GM19351 (cell line): ENCODE measurements around the gene LAMTOR2.
A peak's percentile ranks its signal among the peaks of the same experiment; 100 is the strongest.

Experiments
- ATAC-seq: cut with Tn5 transposase; IDR thresholded peaks from one replicate; pipeline ENCODE4 v1.9.1; 2021; ENCODE audit warnings: mild to moderate bottlenecking, moderate library complexity; ENCODE audit not compliant: unreplicated experiment

Gene LAMTOR2

DNA sequence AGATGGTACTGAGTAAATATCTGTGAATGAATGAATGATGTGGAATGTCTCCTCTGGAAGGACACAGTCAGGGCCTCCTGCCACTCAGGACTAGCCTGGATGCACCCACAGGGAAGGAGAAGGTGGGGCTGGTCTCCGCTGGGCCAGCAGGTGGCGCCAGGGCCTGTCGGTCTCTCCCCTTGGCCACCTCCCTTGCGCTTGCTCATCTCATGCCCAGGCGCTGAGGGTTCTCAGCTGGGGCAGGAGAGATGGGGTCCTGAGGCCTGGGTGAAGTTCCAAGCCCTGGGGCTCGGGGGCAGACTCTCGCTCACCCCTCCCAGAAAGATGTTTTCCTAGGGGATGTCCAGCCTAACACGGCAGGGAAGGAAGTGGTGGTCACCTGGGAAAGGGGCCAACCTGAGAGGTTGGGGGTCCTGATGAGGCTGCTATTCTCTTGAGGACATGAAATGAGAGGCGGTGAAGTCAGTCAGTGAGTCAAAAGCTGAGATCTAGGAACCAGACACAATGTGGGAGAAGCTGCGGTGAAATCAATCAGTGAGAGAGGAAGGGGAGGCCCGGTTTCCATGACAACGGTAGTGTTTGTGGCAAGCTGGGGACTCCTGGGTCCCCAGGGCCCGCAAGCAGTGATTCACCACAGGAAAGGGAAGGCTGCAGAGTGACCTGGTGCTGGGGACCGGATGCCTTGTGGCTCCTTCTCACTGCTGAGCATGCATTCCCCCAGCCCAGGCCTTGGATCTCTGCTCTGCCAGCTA is 42.2 kb downstream of the LAMTOR2 start:
- ATAC-seq, result peak; percentile 76

GRCh38 chr1:156097499-156098178 is 43.1 kb downstream of the LAMTOR2 start:
- no peak for ATAC-seq

DNA sequence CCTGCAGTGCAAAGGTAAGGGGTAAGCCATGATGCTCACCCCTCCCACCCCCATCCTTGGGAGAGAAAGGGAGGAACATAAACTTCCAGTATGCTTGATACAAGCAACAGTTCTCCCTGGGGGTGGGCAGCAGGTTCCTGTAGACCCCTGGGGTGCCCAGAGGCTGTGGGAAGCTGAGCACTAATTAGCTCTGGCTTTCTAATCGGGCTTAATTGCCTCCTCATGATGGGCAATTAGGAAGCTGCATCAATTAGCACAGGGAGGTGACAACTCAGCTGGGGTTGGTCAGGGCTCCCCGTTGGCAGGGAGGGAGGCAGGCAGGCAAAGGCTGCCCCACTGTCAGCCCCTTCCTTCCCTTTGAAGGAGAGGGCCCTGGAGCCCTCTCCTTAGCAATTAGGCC is 44.2 kb downstream of the LAMTOR2 start:
- no peak for ATAC-seq

DNA sequence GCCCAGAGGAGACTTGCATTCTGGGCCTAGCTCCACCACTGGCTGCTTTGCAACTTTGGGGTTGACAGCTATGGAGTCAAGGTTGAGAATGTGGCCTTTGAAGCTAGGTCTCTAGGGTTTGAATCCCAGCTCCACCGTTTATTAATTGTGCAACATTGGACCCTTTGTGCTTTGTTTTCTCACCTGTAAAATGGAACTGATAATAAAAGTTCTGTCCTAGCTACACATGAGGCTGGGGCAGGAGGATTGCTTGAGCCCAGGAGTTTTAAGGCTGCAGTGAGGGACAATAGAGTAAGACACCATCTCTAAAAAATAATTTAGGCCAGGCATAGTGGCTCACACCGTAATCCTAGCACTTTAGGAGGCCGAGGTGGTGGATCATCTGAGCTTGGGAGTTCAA is 44.7 kb downstream of the LAMTOR2 start:
- ATAC-seq, result no peak

DNA sequence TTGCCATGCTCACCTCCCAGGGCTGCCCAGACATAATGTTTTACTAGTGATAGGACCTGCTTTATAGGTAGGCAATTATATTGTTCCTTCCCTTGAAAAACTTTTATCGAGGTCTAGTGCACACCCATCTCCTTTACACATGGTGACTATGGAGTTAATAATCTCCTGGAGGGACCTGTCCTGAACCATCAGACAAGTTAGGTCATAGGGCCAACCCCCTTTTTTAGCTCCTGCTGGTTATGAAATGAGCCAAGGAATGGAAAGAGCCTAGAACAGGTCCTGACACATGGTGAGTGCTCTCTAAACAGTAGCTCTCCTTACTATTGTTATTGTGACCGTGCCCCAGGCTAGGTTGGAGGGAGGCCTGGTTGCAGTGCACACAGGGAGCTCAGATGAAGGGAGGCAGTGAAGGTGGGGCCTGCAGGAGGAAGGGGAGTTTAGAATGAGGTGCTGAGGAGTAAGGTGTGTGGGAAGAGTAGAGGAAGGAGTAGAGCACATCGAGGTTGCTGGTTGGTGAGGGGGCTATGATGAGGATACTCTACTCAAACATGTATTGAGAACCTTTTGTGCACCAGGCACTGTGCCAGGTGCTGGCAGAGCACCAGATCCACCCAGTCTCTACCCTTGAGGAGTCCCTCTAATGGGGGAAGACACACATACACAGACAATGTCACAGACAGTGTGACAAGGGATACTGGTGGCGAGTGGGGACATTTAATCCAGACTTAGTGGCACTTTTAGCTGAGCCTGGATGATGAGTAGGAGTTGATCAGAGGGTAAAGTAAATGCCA is 45.8 kb downstream of the LAMTOR2 start:
- ATAC-seq, result no peak

DNA sequence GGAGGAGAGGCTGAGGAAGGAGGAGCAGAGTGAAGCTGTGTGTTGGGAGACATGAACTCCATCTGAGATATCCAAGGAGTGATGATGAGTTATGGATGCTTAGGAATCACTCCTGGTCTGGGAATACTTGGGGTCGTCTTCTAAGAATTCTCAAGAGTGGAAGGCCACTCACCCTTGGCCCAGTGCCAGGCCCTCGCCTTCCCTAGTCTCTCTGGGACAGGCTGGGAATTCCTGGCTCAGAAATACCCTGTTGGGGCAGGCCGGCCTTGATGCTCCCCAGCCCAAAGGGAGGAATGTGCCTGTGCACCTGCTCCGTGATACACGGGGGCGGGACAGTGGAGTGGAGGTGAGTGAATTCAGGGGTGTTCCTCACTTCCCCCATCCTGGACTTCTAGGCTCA is 47.3 kb downstream of the LAMTOR2 start:
- ATAC-seq, result no peak

DNA sequence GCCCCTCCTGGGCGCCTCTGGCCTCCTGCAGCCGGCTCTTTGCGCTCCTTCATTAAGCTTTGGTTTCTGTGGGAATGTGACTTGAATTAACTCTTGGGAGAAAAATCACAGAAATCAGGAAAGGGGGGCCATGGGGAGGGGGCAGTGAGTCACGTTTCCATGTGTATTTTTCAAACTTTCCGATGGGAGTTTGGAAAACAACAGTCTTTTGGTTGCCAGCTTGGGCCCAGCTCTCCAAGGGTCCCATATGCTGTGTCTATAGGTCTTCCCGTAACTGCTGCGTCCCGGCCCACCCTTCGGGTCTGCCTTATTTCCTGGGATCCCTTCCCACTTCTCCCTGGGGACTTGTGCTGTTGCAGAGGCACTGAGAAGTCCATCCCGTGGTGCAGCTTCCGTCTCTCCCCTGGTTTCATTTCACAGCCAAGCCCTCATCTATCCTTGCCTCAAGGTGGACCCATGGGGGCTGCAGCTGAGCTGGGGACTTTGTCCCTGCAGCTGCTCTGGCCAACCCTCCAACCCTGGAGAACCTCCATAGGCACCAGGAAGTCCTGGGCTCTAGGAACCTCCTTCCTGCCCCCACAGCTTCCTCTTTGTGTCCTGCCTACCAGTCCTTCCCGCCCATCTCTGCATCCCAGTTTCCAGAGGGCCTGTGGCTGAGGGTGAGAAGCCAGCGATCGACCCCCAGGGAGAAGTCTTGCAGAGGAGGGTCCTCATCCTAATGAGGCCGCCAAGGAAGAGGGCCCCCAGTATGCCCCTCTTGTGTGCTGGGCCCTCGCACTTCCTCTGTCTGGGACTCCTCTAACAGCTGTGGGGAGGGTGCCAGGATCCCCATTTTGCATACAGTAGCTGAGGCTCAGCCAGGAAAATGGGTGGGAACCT is 48.3 kb downstream of the LAMTOR2 start:
- ATAC-seq, result no peak

DNA sequence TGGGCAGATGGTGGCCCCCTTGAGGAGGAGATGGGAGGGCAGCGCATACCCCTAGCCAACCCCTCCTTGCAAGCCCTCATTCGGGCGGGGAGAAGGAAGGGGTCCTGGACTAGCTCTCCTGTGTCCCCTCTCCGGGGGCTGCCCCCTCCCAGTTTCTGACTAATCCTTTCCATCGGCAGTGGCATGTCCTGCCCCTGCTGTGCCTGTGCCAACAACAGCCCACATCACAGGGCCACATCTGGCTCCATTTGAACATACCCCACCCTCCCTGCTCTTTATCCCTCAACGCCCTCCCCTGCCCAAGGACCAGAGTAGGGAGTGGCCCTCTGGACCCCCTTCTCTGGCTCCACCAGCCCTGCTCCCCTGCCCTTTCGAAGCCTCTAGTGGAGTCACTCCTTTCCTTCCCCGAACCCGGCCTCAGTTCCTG is 49.0 kb downstream of the LAMTOR2 start:
- no peak for ATAC-seq

DNA sequence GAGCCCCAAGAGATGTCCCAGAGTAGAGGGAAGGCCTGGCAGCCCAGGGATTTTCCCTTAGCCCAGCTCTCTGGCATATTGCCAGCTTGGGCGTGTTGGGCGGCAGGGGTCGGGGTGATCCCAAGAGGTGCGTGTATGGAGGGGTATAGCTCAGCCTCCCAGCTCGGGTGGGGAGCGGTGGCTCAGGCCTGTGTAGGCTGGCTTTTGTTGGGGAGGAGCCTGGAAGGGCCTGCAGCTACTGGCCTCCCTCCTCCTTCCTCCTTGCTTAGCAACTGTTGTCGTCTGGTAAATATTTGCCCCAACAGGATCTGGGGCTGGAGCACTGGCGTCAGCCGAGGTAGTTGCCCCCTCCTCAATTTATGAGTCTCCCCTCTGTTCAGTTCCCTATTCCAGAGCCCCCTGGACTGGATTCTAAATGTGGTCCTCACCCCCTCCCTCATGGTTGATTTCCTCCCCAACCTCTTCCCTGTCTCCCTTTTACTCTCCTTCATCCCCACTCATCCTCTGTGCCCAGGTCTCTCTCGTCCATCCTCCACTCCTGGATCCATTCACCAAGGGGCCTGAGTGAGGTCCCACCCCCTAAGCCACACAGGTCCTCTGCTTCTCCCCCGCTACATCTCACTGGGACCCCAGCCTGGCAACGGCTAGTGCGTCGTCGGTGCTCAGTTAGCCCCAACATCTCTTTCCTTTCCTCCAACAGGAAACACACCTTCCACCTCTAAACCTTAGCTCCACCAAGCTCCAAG is 49.7 kb downstream of the LAMTOR2 start:
- no peak for ATAC-seq

GRCh38 chr1:156104861-156105832 is 50.6 kb downstream of the LAMTOR2 start:
- ATAC-seq, result no peak

DNA sequence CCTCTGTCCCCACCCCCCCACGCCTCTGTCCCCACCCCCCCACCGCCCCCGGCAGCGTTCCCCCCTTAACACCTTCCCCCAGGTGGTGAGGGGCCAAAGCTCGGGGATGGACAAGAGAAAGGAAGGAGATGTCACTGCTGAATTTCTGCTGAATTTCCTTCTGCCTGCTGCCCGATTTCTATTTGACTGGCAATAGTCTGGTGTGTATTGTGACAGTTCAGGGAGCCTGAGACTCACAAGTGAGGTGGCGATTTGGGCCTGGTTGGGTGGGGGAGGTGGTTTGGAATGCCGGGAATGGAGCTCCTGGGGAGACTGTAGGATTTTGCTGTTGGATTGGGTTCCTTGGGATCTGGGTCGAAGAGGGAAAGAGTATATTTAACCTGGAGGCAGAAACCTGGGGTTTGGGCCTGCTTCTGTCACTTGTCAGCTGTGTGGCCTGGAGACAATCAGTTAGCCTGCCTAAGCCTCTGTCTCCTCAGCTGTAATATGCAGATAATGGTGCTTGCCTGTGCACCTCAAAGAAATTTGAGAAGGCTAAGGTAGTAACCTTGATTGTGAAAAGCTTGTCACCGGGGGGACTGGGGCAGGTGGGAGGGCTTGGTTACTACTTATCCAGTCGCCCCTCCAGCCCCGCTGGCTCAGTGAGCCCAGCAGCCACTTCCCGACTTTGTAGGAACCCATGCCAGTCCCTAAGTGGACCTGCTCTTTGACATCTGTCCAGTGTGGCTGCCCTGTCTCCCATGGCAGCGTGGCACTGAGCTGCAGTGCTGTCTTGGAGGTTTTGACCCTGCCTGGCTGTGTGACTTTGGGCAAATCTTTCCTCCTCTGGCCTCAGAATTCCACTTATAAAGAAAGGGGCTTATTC is 52.3 kb downstream of the LAMTOR2 start:
- ATAC-seq, result peak; percentile 10

DNA sequence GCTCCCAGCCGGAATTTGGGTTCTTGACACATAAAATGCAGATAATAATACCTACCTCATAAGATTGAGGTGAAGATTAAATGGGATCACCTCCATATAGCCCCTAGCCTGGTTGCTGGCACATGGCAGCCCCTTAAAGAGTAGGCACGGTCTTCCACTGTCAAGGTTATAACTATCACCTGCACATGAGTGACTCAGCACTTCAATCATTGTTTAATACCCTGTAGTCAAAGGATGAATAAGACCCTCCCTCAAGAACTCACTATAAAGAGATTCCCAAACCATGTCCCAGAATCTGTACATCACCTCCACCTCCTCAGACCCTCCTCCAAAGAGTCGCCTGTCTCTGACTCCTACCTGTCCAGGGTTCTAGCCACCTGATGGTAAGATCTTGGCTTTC is 53.5 kb downstream of the LAMTOR2 start:
- ATAC-seq, result no peak
